HG02798 (cell line): ENCODE measurements around the gene PRR15L.
A peak's percentile ranks its signal among the peaks of the same experiment; 100 is the strongest.
"Not testable (repeated sequence)": the region's sequence is repeated elsewhere in the genome, so short reads cannot be mapped to it uniquely, and the experiment has no call there.

Source experiments
- ATAC-seq: cut with Tn5 transposase; IDR thresholded peaks from one replicate; pipeline ENCODE4 v1.9.1; 2021; ENCODE audit warnings: mild to moderate bottlenecking; ENCODE audit not compliant: unreplicated experiment, poor library complexity

The PRR15L gene

GRCh38 chr17:47941246-47942095 is 16.2 kb downstream of the PRR15L start, which contains the start of gene PNPO:
Gene PNPO (plus strand): TSS chr17:47941571. CDS start chr17:47941676, 105 bp downstream.
- ATAC-seq, result peak; percentile 96

- ATAC-seq, result no peak
Measured at GRCh38 chr17:47937941-47938340, 19.7 kb downstream of the PRR15L start.

GRCh38 chr17:47935961-47936360 is 21.7 kb downstream of the PRR15L start:
- no peak for ATAC-seq

GRCh38 chr17:47935468-47935867 is 22.2 kb downstream of the PRR15L start:
- not testable (repeated sequence) for ATAC-seq

GRCh38 chr17:47934856-47935255 is 22.8 kb downstream of the PRR15L start:
- ATAC-seq, result no peak

- no peak for ATAC-seq
Measured at GRCh38 chr17:47931848-47932247, 25.8 kb downstream of the PRR15L start.

- no peak for ATAC-seq
Measured at GRCh38 chr17:47929218-47930000, 28.3 kb downstream of the PRR15L start.

GRCh38 chr17:47928415-47928814 is 29.3 kb downstream of the PRR15L start:
- ATAC-seq, result no peak

- no peak for ATAC-seq
Measured at GRCh38 chr17:47927821-47928400, 29.8 kb downstream of the PRR15L start.

GRCh38 chr17:47925678-47925988 is 32.0 kb downstream of the PRR15L start:
- ATAC-seq, result no peak

- ATAC-seq, result no peak
Measured at GRCh38 chr17:47924785-47925677, 32.7 kb downstream of the PRR15L start.

- not testable (repeated sequence) for ATAC-seq
Measured at GRCh38 chr17:47919889-47920288, 37.8 kb downstream of the PRR15L start.

- ATAC-seq, result no peak
Measured at GRCh38 chr17:47918991-47919390, 38.7 kb downstream of the PRR15L start.

GRCh38 chr17:47918006-47918405 is 39.7 kb downstream of the PRR15L start:
- no peak for ATAC-seq

GRCh38 chr17:47917581-47917980 is 40.1 kb downstream of the PRR15L start:
- ATAC-seq, result no peak

GRCh38 chr17:47916489-47917208 is 41.0 kb downstream of the PRR15L start:
- no peak for ATAC-seq

- ATAC-seq, result no peak
Measured at GRCh38 chr17:47915776-47916398, 41.8 kb downstream of the PRR15L start.

- no peak for ATAC-seq
Measured at GRCh38 chr17:47914306-47914948, 43.3 kb downstream of the PRR15L start.

GRCh38 chr17:47913050-47913449 is 44.6 kb downstream of the PRR15L start:
- no peak for ATAC-seq
